Activated CD8-positive, alpha-beta memory T cell treated with anti-CD3 and anti-CD28 coated beads, Interleukin-2, amount 50 U/mL, for 24 hours (primary cell): ENCODE data around the gene IFNA17.
"Not testable (repeated sequence)": the region's sequence is repeated elsewhere in the genome, so short reads cannot be mapped to it uniquely, and the experiment has no call there.

Source experiments
- DNase-seq: peaks from one replicate; pipeline ENCODE4 v3.0.0-alpha.2; 2020; ENCODE audit errors: extremely low read depth

Gene IFNA17

GRCh38 chr9:21228122-21228521, at the start of gene IFNA17:
Gene IFNA17, minus strand, starts transcription at chr9:21228222. Its CDS starts 49 bp downstream, at chr9:21228173.
- no peak for DNase-seq

- DNase-seq: no peak
These were observed 40.3 kb upstream of the IFNA17 start for GRCh38 chr9:21268347-21268657.

GRCh38 chr9:21267485-21268346, 39.7 kb upstream of the IFNA17 start:
- DNase-seq: no peak

- no peak for DNase-seq
These were observed 38.9 kb upstream of the IFNA17 start for GRCh38 chr9:21266733-21267484.

- DNase-seq: no peak
These were observed 37.6 kb upstream of the IFNA17 start for GRCh38 chr9:21265421-21266189.

- DNase-seq: no peak
These were observed 27.7 kb upstream of the IFNA17 start for GRCh38 chr9:21255538-21256212.

GRCh38 chr9:21252721-21253547, 24.9 kb upstream of the IFNA17 start:
- DNase-seq: no peak

- DNase-seq: no peak
These were observed 23.6 kb upstream of the IFNA17 start for GRCh38 chr9:21251638-21252037.

- no peak for DNase-seq
These were observed 23.2 kb upstream of the IFNA17 start for GRCh38 chr9:21251190-21251589.

- no peak for DNase-seq
These were observed 16.8 kb upstream of the IFNA17 start for GRCh38 chr9:21244836-21245235.

- no peak for DNase-seq
These were observed 11.9 kb upstream of the IFNA17 start, which contains the start of gene IFNA14 for GRCh38 chr9:21239911-21240310. Gene IFNA14, minus strand, starts transcription at chr9:21240005. Its CDS starts 70 bp downstream, at chr9:21239935.

GRCh38 chr9:21236360-21236714, 8.3 kb upstream of the IFNA17 start:
- not testable (repeated sequence) for DNase-seq

GRCh38 chr9:21235468-21236359, 7.7 kb upstream of the IFNA17 start:
- DNase-seq: not testable (repeated sequence)

GRCh38 chr9:21234153-21234687, 6.2 kb upstream of the IFNA17 start:
- DNase-seq: no peak

- DNase-seq: no peak
These were observed 5.2 kb upstream of the IFNA17 start for GRCh38 chr9:21233258-21233657.

GRCh38 chr9:21217211-21217610, 10.8 kb downstream of the IFNA17 start, which contains the start of gene IFNA16:
Gene IFNA16, minus strand, starts transcription at chr9:21217311. Its CDS starts 6 bp downstream, at chr9:21217305.
- not testable (repeated sequence) for DNase-seq

GRCh38 chr9:21213411-21214326, 14.4 kb downstream of the IFNA17 start:
- not testable (repeated sequence) for DNase-seq

- not testable (repeated sequence) for DNase-seq
These were observed 15.9 kb downstream of the IFNA17 start for GRCh38 chr9:21212160-21212559.
